ENCODE measurements around the gene HS3ST4. TPM values are rescaled to one million over a fixed set of nuclear protein-coding genes. Genes with fewer than 3 reads are reported as not detected.

The HS3ST4 gene
- total RNA-seq, 2 experiments from 2014 or later = not detected

DNA sequence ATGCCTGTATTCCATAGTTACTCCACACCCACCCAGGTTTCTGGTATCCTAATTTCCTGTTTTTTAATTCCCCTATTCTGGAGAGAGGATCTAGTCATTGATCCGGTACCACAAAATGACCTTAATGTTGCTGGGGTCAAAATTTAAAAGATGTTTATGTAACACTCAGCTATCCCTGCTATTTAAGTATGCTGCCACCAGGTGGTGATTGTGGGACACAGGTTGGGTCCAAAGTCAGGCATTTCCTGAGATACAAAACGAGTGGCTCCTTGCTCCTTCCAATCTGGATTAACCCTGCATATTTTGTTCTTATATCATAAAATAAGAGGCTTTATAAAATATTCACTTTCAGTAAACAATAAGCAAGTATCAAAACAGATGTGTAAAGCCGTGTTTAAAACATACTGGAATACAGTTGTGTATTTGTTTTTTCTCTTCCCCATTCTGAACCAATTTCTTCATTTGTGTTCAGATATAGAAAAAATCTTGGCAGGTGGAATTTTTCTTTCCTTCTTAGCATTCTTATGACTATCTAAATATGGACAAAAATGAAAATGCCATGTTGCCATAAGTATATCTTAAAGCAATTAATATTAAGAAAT, 16.3 kb downstream of the HS3ST4 start:
- no peaks in the 10 kb centered on the region for H3K4me1 Mint-ChIP-seq
- ATAC-seq = no peak
- peaks cover 6% of the 10 kb centered on the region for H3K27me3 Mint-ChIP-seq
- H3K36me3 Mint-ChIP-seq = no peaks in the 10 kb centered on the region
- CTCF ChIA-PET = no interaction called here
- H3K27ac Mint-ChIP-seq = no peak overlapping the region
- peak; percentile 44 for DNase-seq
- no peaks in the 10 kb centered on the region for H3K9me3 Mint-ChIP-seq (ENCODE audit: low read depth)
- no peak overlapping the region for H3K4me3 Mint-ChIP-seq

DNA sequence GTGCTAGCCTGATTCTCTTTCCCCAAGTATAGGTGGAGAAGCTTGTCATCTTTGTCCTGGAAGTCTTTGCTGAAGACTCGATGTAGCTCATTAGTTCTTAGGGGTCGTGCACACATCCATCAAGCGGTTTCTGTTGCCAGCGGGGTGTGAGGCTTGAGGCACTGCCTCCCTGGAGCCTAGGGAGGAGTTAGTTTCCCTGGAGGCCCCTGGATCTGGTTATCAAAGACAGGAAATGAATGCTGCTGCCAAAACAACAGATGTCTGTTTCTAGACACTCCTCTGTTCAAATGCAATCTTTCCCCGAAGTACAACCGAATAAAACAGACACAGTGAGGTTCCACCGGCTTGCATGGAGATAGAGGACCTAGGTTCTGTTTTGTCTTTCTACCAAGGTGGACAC, 17.5 kb downstream of the HS3ST4 start:
- no peak for ATAC-seq
- Mint-ChIP-seq H3K9me3 (ENCODE audit: low read depth) (no peaks in the 10 kb centered on the region), H3K4me1 (no peaks in the 10 kb centered on the region), H3K4me3 (no peak overlapping the region), H3K27me3 (peaks cover 6% of the 10 kb centered on the region), H3K27ac (no peak overlapping the region), H3K36me3 (no peaks in the 10 kb centered on the region)
- DNase-seq = no peak
- CTCF ChIA-PET = no interaction called here

DNA sequence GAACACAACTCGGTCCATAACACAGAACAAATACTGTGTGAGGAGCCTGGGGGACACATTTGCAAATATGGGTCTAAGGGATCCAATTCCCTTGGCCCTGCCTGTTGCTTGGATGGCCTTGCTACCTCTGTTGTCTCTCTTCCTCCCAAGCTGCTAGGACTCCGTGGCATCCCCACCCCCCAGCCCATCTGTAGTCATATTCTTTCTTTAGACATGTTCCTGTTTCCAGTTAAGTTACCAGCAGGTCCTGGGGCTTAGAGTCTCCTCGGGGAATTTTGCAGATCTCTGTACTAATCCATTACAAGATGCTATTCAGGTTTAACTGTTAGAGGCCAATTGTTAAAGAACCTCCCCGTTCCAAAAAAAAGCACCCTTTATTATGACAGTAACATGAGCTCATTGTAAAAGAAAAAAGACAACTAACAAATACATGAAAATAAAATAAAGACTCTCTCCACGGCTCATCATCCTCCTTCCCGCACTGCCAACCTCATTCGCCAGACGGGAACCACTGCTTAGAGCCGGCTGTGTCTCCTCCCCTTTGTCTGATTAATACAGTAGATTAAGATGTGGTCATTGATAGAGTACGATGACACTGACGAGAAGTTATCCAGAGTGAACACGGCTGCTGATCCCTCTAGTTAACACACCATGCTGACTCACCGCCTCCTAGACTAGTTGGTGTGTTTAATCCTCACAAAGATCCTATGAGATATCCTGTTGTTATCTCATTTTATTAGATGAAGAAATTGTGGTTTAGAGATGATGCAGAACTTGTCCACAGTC, 22.2 kb downstream of the HS3ST4 start:
- ATAC-seq (no peak), DNase-seq (no peak)
- peaks cover 2% of the 10 kb centered on the region for H3K27me3 Mint-ChIP-seq
- CTCF ChIA-PET = no interaction called here
- H3K9me3 Mint-ChIP-seq (ENCODE audit: low read depth) = no peaks in the 10 kb centered on the region
- no peak overlapping the region for H3K27ac Mint-ChIP-seq
- no peaks in the 10 kb centered on the region for H3K4me1 Mint-ChIP-seq
- H3K4me3 Mint-ChIP-seq = no peak overlapping the region
- no peaks in the 10 kb centered on the region for H3K36me3 Mint-ChIP-seq

DNA sequence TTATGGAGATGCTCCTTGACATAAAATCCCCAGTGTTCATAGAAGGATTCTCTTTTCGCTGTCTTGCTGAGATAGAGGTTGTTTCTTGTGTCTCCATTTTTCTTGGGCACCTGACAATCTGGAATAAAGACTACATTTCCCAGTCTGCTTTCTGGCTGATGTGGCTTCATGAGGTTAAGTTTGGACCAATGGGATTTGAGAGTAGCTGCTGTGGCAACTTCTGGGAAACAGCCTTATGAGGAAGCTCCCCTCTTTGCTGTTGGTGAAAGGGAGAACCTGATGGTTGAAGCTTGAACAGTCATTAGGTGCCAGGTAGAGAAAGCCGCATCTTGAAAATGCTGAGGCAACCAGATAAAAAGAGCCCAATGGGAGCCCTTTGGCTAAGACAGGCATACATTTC, 24.4 kb downstream of the HS3ST4 start:
- Mint-ChIP-seq H3K27me3 (no peaks in the 10 kb centered on the region), H3K4me1 (no peaks in the 10 kb centered on the region), H3K27ac (no peak overlapping the region), H3K4me3 (no peak overlapping the region), H3K36me3 (no peaks in the 10 kb centered on the region), H3K9me3 (ENCODE audit: low read depth) (no peaks in the 10 kb centered on the region)
- DNase-seq = no peak
- ATAC-seq = no peak
- CTCF ChIA-PET = no interaction called here

DNA sequence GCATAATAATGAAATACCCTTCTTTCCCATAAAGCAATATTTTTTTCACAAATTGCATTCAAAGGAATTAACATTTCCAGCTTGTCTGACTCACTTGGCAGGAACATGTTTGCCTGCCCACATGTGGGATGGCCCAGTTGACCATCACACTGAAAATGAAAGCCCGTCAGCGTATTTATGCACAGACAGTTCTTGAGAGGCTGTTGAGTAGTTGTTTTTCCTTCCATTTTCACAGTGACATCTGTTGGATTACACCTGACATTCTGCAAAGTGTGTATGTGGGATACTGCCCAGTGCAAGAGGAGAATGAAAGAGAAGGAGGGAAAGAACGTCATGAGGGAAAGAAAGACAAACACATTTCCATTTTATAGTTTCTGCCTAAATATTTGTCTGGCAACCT, 29.7 kb downstream of the HS3ST4 start:
- Mint-ChIP-seq H3K4me1 (no peaks in the 10 kb centered on the region), H3K36me3 (no peaks in the 10 kb centered on the region), H3K27me3 (no peaks in the 10 kb centered on the region), H3K4me3 (no peak overlapping the region), H3K27ac (no peak overlapping the region), H3K9me3 (ENCODE audit: low read depth) (no peaks in the 10 kb centered on the region)
- DNase-seq (no peak), ATAC-seq (no peak)
- CTCF ChIA-PET = no interaction called here

DNA sequence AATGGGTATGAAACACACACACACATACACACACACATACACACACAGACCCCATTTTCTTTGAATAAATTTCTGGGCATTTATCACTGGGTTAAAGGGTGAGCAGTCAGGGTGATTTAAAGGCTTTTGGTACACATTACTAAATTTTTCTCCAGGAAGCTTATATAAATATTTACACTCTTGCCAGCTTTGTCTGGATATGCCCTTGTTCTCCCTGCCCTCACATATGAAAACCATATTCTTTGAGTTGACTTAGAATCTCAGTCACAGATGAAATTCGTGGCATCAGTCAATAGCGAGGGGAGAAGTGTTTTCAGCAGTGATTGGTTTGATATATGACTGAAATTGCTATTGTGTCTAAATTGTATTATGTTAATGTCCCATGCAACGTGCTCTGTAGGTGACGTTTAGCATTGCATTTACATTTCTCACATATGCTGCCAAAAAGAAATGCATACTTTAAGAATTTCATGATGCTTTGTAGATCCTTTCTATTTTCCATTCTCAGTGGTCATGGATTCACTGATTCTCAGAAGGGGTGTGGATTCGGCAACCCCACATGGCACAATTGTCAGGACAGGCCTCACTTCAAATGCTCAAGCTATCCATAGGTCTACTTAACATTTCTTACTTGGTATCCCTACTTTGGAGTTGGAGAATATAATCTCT, 34.8 kb downstream of the HS3ST4 start:
- Mint-ChIP-seq H3K36me3 (no peaks in the 10 kb centered on the region), H3K9me3 (ENCODE audit: low read depth) (no peaks in the 10 kb centered on the region), H3K27ac (no peak overlapping the region), H3K4me1 (no peaks in the 10 kb centered on the region), H3K4me3 (no peak overlapping the region), H3K27me3 (no peaks in the 10 kb centered on the region)
- CTCF ChIA-PET = no interaction called here
- ATAC-seq (no peak), DNase-seq (no peak)

DNA sequence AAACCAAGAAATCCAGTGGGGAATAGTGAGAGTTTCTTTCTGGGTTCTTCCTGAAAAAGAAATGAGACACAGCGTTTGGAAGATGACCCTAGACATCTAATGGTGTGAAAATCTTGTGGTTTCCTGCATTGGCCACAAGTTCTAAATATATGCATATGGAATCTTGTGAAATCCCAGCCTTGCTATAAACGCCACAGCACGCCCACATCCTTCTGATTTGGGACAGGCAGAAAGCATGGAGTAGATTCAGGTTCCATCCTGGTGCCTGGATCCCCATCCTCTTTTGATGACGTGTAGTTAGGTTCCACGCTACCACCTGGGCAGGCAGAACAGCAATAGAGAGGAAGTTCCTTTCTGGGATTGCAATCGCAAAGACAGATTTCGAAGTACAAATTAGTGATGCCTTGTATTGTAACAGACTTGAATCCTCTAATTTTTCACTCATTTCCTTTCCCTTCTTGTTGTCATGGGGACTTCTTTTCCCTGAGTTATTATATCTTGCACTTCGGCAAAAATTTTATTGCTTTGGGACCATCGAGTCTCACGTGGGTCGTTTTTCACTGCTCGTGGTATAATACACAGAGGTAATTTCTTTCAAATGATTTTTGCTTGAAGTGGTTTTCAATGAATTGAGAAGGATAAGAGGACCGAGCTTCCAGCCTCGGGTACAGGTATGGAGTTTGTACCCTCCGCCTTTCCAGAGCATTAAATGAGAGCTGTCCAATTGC, 37.6 kb downstream of the HS3ST4 start:
- ATAC-seq = no peak
- Mint-ChIP-seq H3K4me1 (no peaks in the 10 kb centered on the region), H3K27me3 (no peaks in the 10 kb centered on the region), H3K36me3 (no peaks in the 10 kb centered on the region), H3K9me3 (ENCODE audit: low read depth) (no peaks in the 10 kb centered on the region), H3K27ac (no peak overlapping the region), H3K4me3 (no peak overlapping the region)
- CTCF ChIA-PET = no interaction called here
- no peak for DNase-seq

DNA sequence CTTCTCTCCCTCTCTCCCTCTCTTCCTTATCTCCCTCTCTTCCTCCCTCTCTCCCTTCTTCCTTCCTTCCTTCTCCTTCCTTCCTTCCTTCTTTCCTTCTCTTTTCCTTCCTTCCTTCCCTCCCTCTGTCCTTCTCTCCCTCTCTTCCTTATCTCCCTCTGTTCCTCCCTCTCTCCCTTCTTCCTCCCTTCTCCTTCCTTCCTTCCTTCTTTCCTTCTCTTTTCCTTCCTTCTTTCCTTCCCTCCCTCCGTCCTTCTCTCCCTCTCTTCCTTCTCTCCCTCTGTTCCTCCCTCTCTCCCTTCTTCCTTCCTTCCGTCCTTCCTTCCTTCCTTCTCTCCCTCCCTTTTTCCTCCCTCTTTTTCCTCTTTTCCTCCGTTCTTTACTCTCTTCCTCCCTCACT, 38.6 kb downstream of the HS3ST4 start:
- DNase-seq = no peak
- CTCF ChIA-PET = no interaction called here

DNA sequence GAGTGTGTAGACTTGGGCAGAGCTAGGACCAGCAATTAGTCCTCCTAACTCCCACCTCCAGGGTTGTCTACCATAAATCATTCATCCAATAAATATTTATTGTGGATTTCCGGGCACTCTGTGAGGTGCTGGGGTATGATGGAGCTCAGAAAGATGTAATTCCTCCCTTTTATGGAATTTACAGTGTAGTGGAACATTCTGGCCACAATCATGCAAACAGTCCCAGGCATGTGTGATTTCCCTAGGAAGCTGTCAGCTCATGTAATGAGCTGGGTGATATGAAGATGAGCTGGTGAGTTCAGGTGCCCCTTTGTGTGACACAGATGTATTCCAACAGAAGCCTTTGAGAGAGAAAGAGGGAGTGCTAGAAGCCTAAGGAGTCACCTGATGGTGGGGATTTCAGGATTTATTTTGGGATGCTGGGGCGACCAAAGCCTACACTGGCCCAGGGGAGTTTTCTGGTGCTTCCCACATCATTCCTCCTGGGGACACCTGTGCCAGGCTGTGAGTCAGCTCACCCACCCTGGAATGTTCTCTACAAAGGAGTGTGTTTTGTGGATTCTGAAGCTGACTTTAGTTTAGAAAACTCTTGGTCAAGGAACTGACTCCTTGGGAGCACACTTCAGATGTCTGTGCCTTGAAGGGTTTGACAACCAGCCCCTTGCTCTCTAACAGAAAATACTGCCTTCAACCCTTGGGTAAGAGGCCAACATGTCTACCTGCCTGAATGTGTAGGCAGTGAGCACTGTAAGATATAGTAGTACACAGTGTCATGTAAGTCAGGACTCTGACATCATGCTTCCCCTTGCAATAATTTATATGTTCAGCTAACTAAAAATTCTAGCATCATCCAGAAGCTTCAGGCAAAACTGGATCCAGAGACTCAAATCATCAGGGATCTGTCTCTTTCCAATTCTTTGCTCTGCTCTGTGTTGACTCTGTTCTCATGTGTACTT, 42.9 kb downstream of the HS3ST4 start:
- ATAC-seq (no peak), DNase-seq (no peak)
- H3K36me3 Mint-ChIP-seq = no peaks in the 10 kb centered on the region
- H3K27ac Mint-ChIP-seq = no peak overlapping the region
- no peaks in the 10 kb centered on the region for H3K4me1 Mint-ChIP-seq
- no peaks in the 10 kb centered on the region for H3K27me3 Mint-ChIP-seq
- H3K9me3 Mint-ChIP-seq (ENCODE audit: low read depth) = no peaks in the 10 kb centered on the region
- CTCF ChIA-PET = no interaction called here
- no peak overlapping the region for H3K4me3 Mint-ChIP-seq

More for the DNA sequence above, 38.6 kb downstream of the HS3ST4 start:
- Mint-ChIP-seq H3K4me3 (no peak overlapping the region), H3K36me3 (no peaks in the 10 kb centered on the region), H3K4me1 (no peaks in the 10 kb centered on the region), H3K27ac (no peak overlapping the region), H3K27me3 (no peaks in the 10 kb centered on the region), H3K9me3 (ENCODE audit: low read depth) (no peaks in the 10 kb centered on the region)
- no peak for ATAC-seq

DNA sequence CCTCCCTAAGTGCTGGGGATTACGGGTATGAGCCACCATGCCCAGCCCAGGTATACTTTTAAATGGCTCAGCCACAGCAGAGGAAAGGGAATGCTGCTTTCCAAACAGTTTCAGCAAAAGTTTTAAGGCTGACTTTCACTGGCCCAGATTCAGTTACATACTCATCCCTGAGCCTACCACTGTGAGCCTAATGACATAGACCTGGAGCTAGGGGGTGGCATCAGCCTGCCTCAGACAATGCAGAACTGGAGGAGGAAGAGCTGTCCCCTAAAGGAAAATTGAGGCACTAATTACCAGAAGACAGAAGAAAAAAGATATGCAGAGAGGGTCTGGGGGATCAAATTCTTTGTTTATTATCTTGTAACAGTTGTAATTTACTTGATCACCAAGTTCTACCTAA, 43.9 kb downstream of the HS3ST4 start:
- Mint-ChIP-seq H3K4me3 (no peak overlapping the region), H3K27ac (no peak overlapping the region), H3K36me3 (no peaks in the 10 kb centered on the region), H3K27me3 (no peaks in the 10 kb centered on the region), H3K4me1 (no peaks in the 10 kb centered on the region), H3K9me3 (ENCODE audit: low read depth) (no peaks in the 10 kb centered on the region)
- DNase-seq (no peak), ATAC-seq (no peak)
- CTCF ChIA-PET = no interaction called here

DNA sequence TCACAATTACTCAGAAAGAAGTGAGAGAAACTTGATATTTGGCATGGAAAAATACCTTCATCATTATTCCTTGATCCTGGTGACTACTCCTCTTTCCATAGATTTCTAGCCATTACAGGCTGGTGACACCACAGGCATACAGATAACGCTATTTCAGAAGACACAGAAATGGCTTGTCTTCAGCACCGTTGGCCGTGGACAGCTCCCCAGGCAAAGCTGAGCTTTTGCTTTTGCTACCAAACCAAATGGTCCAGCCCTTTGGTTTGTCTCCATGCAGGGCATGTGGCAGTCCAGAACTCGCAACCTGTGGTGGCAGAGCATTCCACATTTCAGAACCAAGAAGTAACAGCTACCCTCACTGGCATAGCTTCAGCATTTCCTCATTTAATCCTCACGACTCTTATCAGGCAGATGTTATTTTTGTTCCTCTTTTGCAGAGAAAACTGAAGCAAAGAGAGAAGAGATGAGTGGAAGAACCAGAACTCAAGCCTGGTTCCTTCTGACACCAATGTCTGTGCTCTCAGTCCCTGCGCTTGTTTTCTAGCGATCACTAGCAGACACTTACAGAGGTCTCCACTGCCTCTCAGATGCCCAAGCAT, 55.5 kb downstream of the HS3ST4 start:
- Mint-ChIP-seq H3K9me3 (ENCODE audit: low read depth) (peaks cover 2% of the 10 kb centered on the region), H3K27ac (no peak overlapping the region), H3K4me3 (no peak overlapping the region), H3K4me1 (no peaks in the 10 kb centered on the region), H3K27me3 (no peaks in the 10 kb centered on the region), H3K36me3 (no peaks in the 10 kb centered on the region)
- CTCF ChIA-PET = no interaction called here
- no peak for DNase-seq
- no peak for ATAC-seq

DNA sequence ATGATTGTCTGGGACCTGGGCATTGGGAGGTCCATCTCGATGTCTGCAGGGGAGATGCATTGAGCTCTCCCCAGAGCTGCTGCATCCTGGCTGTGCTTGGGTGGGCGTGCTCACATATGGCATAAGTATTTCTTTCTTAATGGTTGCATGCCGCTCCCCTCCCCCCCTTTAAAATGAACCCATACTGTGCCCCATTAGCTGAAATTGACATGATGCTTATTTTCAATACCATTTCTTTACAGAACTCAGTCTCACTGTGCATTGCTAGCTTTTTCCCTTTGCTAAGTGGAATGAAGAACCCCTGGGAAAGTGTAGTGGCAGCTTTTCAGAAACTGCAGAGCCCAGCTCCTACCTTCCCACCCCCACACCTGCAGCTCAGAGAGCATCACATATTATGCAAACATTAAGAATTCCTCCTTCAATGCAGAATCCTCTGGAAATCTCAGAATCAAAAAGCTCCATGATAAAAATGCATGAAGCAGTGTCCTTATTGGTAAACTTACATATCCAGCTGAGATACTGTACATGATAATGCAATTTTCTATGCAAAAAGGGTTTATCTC, 56.4 kb downstream of the HS3ST4 start:
- Mint-ChIP-seq H3K36me3 (no peaks in the 10 kb centered on the region), H3K9me3 (ENCODE audit: low read depth) (peaks cover 2% of the 10 kb centered on the region), H3K27me3 (no peaks in the 10 kb centered on the region), H3K4me3 (no peak overlapping the region), H3K4me1 (no peaks in the 10 kb centered on the region), H3K27ac (no peak overlapping the region)
- DNase-seq (no peak), ATAC-seq (no peak)
- CTCF ChIA-PET = no interaction called here
